Calu3 (cell line): ENCODE data around the gene BLOC1S4. TPM values are rescaled to one million over a fixed set of nuclear protein-coding genes. Genes with fewer than 3 reads are reported as not detected.
"Not testable (repeated sequence)": the region's sequence is repeated elsewhere in the genome, so short reads cannot be mapped to it uniquely, and the experiment has no call there.

ENCODE experiments used
- Bru-seq: library from RNA; stranded (reverse); fragments of 400-500 nt; gene quantifications from one replicate; lab custom pipeline; 2021; lab: Mats Ljungman, UMichigan
- BruChase-seq, 2 experiments: library from RNA; stranded (reverse); fragments of 400-500 nt; gene quantifications; one replicate each; lab custom pipeline; 2021; lab: Mats Ljungman, UMichigan
- BruUV-seq: library from RNA; stranded (reverse); fragments of 400-500 nt; replicated peaks from 2 replicates; lab custom pipeline; 2021; lab: Mats Ljungman, UMichigan
- CTCF ChIA-PET: fragments of 300-600 bp; sonication (Branson Sonifier 250); formaldehyde crosslinking; loops from one replicate; lab custom pipeline; 2022; ENCODE audit warnings: antibody characterized with exemption; lab: Charles Lee
- DNase-seq: peaks from one replicate; pipeline ENCODE4 v3.0.0; 2022
- H3K27ac Mint-ChIP-seq: one replicate; pipeline ENCODE4 v1.8.0; 2022; ENCODE audit warnings: mixed read lengths; ENCODE audit not compliant: unreplicated experiment
- H3K27me3 Mint-ChIP-seq: one replicate; pipeline ENCODE4 v1.8.0; 2022; ENCODE audit warnings: mixed read lengths; ENCODE audit not compliant: unreplicated experiment
- H3K36me3 Mint-ChIP-seq: one replicate; pipeline ENCODE4 v1.8.0; 2022; ENCODE audit warnings: mild to moderate bottlenecking, moderate library complexity, mixed read lengths; ENCODE audit not compliant: insufficient read depth, unreplicated experiment
- H3K4me1 Mint-ChIP-seq: one replicate; pipeline ENCODE4 v1.8.0; 2022; ENCODE audit warnings: mild to moderate bottlenecking, low read depth, mixed read lengths; ENCODE audit not compliant: unreplicated experiment
- H3K4me3 Mint-ChIP-seq: one replicate; pipeline ENCODE4 v1.8.0; 2022; ENCODE audit warnings: mild to moderate bottlenecking, low read depth, moderate library complexity, mixed read lengths; ENCODE audit not compliant: unreplicated experiment
- H3K9me3 Mint-ChIP-seq: one replicate; pipeline ENCODE4 v1.8.0; 2022; ENCODE audit warnings: low read depth, mixed read lengths; ENCODE audit not compliant: unreplicated experiment
- CTCF ChIP-seq: fragments of 200-600 bp; IDR thresholded peaks from one replicate; pipeline ENCODE4 v1.8.0; 2022; ENCODE audit warnings: antibody characterized with exemption; ENCODE audit not compliant: unreplicated experiment
- intact Hi-C: fragments of 100-400 bp; cut with micrococcal nuclease; formaldehyde crosslinking; loops from one replicate; pipeline ENCODE4 v1.10.0; 2022; ENCODE audit not compliant: unreplicated experiment
- long read RNA-seq: library from polyadenylated mRNA; stranded (forward); transcript quantifications from one replicate; pipeline ENCODE4 v2.0.0, GENCODE V29; 2022
- total RNA-seq: library from RNA; stranded (reverse); gene quantifications from 2 replicates; pipeline ENCODE4 v1.2.3, GENCODE V29; 2022

The BLOC1S4 gene, protein sequence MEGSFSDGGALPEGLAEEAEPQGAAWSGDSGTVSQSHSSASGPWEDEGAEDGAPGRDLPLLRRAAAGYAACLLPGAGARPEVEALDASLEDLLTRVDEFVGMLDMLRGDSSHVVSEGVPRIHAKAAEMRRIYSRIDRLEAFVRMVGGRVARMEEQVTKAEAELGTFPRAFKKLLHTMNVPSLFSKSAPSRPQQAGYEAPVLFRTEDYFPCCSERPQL
- total RNA-seq (9.2 and 13.2 TPM in 2 replicates), Bru-seq, nascent RNA (percentile 55 among the genes with signal in this experiment), BruChase-seq, experiment 1, labeled RNA remaining after a 6-hour chase (percentile 54 among the genes with signal in this experiment), BruChase-seq, experiment 2, labeled RNA remaining after a 2-hour chase (percentile 73 among the genes with signal in this experiment)
- long read RNA-seq, transcript BLOC1S4-201 (1 exons, 1,617 nt) = major isoform, 119 of 119 reads
- long read RNA-seq, partial matches to known transcripts = 0 of 119 reads
- long read RNA-seq, other reads (novel, unspliced or antisense) = 0 of 119 reads

GRCh38 chr4:6716018-6716911, at the start of gene BLOC1S4:
TSS of gene BLOC1S4 (plus strand) at chr4:6716174. CDS start at chr4:6716210, 36 bp downstream.
- CTCF ChIA-PET = interaction anchor here (0.9 to 1.5 kb wide), 3 partner anchors 42 to 355 kb away, joined by 3 read pairs; no protein-coding TSS in a partner anchor
- Mint-ChIP-seq H3K36me3 (peaks cover 23% of the 10 kb centered on the region), H3K27me3 (no peaks in the 10 kb centered on the region), H3K4me1 (peaks cover 8% of the 10 kb centered on the region), H3K4me3 (peak within 1 kb of the TSS; percentile 91), H3K27ac (peak within 1 kb of the TSS; percentile 53), H3K9me3 (no peaks in the 10 kb centered on the region)
- BruUV-seq = TSS peak; percentile 72
- peak; percentile 75 for DNase-seq
- TF ChIP-seq CTCF = no peak
- intact Hi-C loops = loop anchor here (5.0 kb wide), 1 partner anchor 171 kb away; no protein-coding TSS in a partner anchor

DNA sequence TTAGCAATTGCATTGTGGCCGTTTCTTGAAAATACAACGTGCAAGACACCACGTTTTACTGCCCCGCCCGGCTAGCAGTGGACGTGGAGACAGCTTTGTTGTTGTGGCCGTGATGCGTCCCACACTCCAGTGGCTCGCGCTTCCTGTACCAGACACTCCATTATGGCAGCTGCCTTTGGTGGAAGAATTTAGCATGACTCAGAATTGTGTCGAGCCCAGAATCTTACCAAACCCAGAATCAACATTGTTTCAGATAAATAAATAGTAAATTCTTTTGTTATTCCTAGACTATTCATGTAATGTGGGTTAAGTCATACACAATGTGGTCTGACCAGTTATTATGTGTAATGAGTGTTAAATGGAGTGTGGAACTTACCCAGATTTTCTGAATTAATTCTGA, 47.6 kb upstream of the BLOC1S4 start:
- no peaks in the 10 kb centered on the region for H3K4me1 Mint-ChIP-seq
- no peak for DNase-seq
- peaks cover 3% of the 10 kb centered on the region for H3K36me3 Mint-ChIP-seq
- H3K9me3 Mint-ChIP-seq = no peaks in the 10 kb centered on the region
- no peak overlapping the region for H3K27ac Mint-ChIP-seq
- no peak overlapping the region for H3K4me3 Mint-ChIP-seq
- intact Hi-C loops = loop anchor here (10.0 kb wide), 1 partner anchor 124 kb away; no protein-coding TSS in a partner anchor
- CTCF ChIA-PET = no interaction called here
- peaks cover 4% of the 10 kb centered on the region for H3K27me3 Mint-ChIP-seq
- no TSS peak for BruUV-seq
- TF ChIP-seq CTCF = no peak

DNA sequence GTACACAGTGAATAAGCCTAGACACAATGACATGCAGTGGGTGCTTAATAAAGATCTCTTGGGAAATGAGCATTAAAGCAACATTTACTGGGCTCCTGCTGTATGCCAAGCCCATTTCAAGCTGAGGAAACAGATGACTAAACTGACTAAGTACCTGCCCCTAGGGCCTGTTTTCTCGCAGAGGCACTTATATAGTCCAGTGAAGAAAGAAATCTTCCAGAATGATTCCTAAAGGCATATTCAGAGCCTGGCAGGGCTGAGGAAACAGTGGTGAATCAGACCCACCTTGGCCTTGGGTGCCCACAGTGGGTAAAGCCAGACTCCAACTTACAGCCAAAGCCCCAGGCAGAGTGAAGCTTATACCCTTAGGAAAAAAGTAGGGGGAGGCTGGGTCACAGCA, 44.3 kb upstream of the BLOC1S4 start:
- Mint-ChIP-seq H3K27me3 (no peaks in the 10 kb centered on the region), H3K4me3 (no peak overlapping the region), H3K36me3 (peaks cover 32% of the 10 kb centered on the region), H3K4me1 (peaks cover 18% of the 10 kb centered on the region), H3K9me3 (no peaks in the 10 kb centered on the region), H3K27ac (no peak overlapping the region)
- intact Hi-C loops = no loop called here
- BruUV-seq = no TSS peak
- no peak for DNase-seq
- no peak for TF ChIP-seq CTCF
- CTCF ChIA-PET = no interaction called here

GRCh38 chr4:6672131-6672530, 43.8 kb upstream of the BLOC1S4 start:
- Mint-ChIP-seq H3K27me3 (no peaks in the 10 kb centered on the region), H3K9me3 (no peaks in the 10 kb centered on the region), H3K36me3 (peaks cover 37% of the 10 kb centered on the region), H3K27ac (no peak overlapping the region), H3K4me1 (peaks cover 23% of the 10 kb centered on the region), H3K4me3 (no peak overlapping the region)
- BruUV-seq = no TSS peak
- no peak for DNase-seq
- intact Hi-C loops = no loop called here
- no peak for TF ChIP-seq CTCF
- CTCF ChIA-PET = no interaction called here

DNA sequence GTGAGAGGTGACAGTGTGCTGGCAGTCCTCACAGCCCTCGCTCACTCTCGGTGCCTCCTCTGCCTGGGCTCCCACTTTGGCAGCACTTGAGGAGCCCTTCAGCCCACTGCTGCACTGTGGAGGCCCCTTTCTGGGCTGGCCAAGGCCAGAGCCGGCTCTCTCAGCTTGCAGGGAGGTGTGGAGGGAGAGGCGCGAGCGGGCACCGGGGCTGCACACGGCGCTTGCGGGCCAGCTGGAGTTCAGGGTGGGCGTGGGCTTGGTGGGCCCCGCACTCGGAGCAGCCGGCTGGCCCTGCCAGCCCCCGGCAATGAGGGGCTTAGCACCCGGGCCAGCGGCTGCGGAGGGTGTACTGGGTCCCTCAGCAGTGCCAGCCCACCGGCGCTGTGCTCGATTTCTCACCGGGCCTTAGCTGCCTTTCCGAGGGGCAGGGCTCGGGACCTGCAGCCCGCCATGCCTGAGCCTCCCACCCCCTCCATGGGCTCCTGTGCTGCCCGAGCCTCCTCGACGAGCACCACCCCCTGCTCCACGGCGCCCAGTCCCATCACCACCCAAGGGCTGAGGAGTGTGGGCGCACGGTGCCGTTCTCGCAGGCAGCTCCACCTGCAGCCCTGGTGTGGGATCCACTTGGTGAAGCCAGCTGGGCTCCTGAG, 43.3 kb upstream of the BLOC1S4 start:
- H3K27ac Mint-ChIP-seq = not testable (repeated sequence)

More for the DNA sequence above, 43.3 kb upstream of the BLOC1S4 start:
- H3K36me3 Mint-ChIP-seq = peaks cover 39% of the 10 kb centered on the region
- H3K9me3 Mint-ChIP-seq, BruUV-seq, DNase-seq, H3K27me3 Mint-ChIP-seq, CTCF ChIA-PET, H3K4me3 Mint-ChIP-seq, intact Hi-C loops: not testable (repeated sequence)
- peaks cover 23% of the 10 kb centered on the region for H3K4me1 Mint-ChIP-seq
